Forelimb muscle (tissue), 1 donor: ENCODE data around the gene GPR15. TPM values are rescaled to one million over a fixed set of nuclear protein-coding genes. Genes with fewer than 3 reads are reported as not detected.
"Not testable (repeated sequence)": the region's sequence is repeated elsewhere in the genome, so short reads cannot be mapped to it uniquely, and the experiment has no call there.

Experiments
- DNase-seq: peaks from one replicate; pipeline ENCODE4 v3.0.0-alpha.2; 2013; ENCODE audit warnings: low read depth
- polyA plus RNA-seq: library from polyadenylated mRNA; unstranded; fragments of 120-200 nt; gene quantifications from one replicate; pipeline ENCODE4 v1.2.1, GENCODE V29; 2013; ENCODE audit not compliant: insufficient read length

Gene GPR15
- polyA plus RNA-seq, 1 donor, result not detected

GRCh38 chr3:98558100-98558827, 26.5 kb downstream of the GPR15 start:
- no peak for DNase-seq

GRCh38 chr3:98559769-98560168, 28.0 kb downstream of the GPR15 start:
- not testable (repeated sequence) for DNase-seq

- no peak for DNase-seq
These were observed 29.1 kb downstream of the GPR15 start for GRCh38 chr3:98560911-98561310.

GRCh38 chr3:98561727-98562521, 30.1 kb downstream of the GPR15 start:
- no peak for DNase-seq

- no peak for DNase-seq
These were observed 32.0 kb downstream of the GPR15 start for GRCh38 chr3:98563661-98564281.

- no peak for DNase-seq
These were observed 32.7 kb downstream of the GPR15 start for GRCh38 chr3:98564282-98565005.

- DNase-seq, result no peak
These were observed 33.5 kb downstream of the GPR15 start for GRCh38 chr3:98565237-98565643.

- no peak for DNase-seq
These were observed 34.1 kb downstream of the GPR15 start for GRCh38 chr3:98565843-98566242.

- DNase-seq, result no peak
These were observed 36.0 kb downstream of the GPR15 start for GRCh38 chr3:98567666-98568270.

- no peak for DNase-seq
These were observed 36.6 kb downstream of the GPR15 start for GRCh38 chr3:98568402-98568801.

GRCh38 chr3:98573181-98573728, 41.5 kb downstream of the GPR15 start:
- DNase-seq, result no peak

- no peak for DNase-seq
These were observed 42.4 kb downstream of the GPR15 start for GRCh38 chr3:98574132-98574531.

- no peak for DNase-seq
These were observed 45.6 kb downstream of the GPR15 start for GRCh38 chr3:98577178-98577895.

GRCh38 chr3:98580401-98581386, 48.9 kb downstream of the GPR15 start:
- no peak for DNase-seq

GRCh38 chr3:98581474-98581873, 49.7 kb downstream of the GPR15 start:
- no peak for DNase-seq

GRCh38 chr3:98582042-98582441, 50.3 kb downstream of the GPR15 start:
- no peak for DNase-seq

GRCh38 chr3:98583766-98584165, 52.0 kb downstream of the GPR15 start:
- DNase-seq, result no peak
